ENCODE results near the gene GNB3.

GNB3 gene

GRCh38 chr12:6840761-6841515 is at the start of gene GNB3:
Gene GNB3, plus strand, starts transcription at chr12:6840925. Its CDS starts 363 bp downstream, at chr12:6841288.
- DNase-seq, result no peak

GRCh38 chr12:6791931-6792520 is 48.7 kb upstream of the GNB3 start:
- DNase-seq, result no peak

DNA sequence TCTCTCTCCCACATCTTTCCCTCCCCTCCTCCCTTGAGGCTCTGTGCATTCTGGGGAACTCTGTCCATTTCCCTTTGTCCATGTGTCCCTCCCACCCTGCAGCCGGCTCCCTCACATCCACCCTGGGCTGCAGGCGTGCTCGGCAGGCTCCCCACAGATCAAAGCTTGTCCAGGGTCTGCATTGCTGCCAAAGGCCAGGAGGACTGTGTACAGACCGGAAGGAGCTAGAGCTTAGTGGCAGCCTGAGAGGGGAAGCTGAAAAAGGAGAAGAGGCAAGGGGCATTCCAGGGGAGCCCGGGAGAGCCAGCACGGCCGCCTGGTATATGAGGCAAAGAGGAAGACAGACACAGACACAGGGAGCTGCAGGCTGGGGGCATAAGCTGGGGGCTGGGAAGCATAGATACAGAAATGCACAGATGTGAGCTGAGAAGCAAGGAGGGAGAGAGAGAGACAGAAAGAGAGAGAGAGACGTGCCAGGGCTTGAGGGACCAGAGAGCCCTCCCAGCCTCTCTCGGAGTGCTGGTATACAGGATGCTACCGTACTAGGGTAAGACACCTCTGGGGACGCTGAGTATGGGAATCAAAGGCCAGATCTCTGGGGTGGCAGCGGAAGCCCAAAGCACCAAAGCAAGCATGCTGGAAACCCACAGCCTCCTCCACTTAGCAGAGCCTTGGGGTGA is 48.1 kb upstream of the GNB3 start:
- no peak for DNase-seq

- no peak for DNase-seq
These were observed 45.6 kb upstream of the GNB3 start for GRCh38 chr12:6795088-6795487.

- no peak for DNase-seq
These were observed 44.1 kb upstream of the GNB3 start for GRCh38 chr12:6796576-6796975.

DNA sequence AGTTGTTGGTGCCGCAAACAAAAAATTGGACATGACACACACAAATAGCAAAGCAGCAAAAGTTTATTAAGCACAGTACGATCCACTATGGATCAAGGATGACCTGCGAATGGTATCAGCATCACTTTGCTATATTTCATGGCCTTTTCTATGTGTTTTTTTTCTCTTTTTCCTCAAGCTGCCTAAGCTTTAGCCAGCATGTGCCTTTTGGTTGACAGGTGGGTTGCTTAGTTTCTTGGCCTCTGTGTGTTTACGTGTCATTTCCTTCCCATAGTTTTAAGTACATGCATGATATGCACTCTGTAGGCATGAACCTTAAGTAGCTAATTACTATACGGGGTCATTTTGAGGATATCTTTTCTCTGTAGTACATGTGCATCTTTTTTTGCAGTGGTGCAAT is 41.6 kb upstream of the GNB3 start:
- no peak for DNase-seq

DNA sequence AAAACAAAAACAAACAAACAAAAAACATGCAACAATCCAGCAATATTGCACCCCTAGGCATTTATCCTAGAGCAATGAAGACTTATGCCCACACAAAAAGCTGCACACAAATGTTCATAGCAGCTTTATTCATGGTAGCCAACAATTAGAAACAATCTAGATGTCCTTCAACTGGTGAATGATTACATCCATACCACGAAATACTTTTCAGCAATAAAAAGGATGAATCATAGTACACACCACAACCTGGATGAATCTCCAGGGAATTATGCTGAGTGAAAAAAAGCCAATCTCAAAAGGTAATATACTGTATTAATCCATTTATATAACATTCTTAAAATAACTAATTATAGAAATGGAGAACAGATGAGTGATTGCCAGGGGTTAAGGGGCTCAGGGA is 33.6 kb upstream of the GNB3 start:
- DNase-seq, result no peak

DNA sequence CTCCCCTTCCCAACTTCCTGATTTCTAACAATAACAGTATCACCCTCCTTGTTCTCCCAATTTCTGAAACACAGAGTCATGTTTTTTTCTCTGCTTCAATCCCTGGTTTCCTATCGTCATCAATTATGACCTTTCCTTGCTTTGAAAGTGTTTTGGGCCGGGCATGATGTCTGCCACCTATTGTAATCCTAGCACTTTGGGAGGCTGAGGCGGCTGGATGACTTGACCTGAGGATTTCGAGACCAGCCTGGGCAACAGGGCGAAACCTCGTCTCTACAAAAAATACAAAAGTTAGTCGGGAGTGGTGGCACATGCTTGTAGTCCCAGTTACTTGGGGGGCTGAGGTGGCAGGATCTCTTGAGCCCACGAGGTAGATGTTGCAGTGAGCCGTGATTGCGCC is 31.7 kb upstream of the GNB3 start:
- no peak for DNase-seq

DNA sequence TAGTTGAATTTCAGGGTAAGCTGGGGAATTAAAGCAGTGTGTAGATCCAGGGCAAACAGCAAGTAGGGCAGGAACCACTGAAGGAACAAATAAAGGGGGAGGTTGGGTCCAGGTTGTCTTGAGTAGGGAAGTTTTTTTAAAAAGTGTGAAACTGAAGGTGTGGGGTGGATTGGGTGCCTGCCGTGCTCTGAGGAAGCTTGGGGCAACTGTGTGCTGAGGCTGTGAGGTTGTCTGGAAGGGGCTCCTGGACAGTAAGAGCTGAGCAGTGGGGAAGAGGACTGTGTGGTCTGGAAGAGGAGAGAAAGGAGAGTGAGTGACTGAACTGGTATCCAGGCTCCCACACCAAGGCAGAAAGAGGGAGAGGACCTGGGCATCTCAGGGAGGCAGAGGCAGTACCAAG is 30.0 kb upstream of the GNB3 start:
- DNase-seq, result no peak

DNA sequence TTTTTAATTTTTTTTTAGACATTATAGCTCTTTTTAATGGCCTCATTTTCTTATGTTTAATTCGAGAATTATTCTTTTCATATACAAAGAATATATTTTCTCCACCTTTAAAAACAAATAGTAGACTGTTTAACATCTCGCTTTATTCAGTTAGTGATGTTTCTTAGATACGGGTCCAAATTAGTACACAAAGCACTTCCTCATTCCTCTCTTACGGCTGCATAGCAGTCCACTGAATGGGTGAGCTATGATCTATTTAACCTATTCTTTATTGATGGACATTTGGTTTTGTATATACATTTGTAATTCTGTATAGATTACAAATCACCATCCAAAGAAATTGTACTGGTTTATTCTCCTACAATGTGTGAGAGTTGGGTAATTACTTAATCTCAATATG is 27.4 kb upstream of the GNB3 start:
- DNase-seq, result no peak

- DNase-seq, result no peak
These were observed 24.1 kb upstream of the GNB3 start for GRCh38 chr12:6816598-6816997.

- DNase-seq, result no peak
These were observed 23.6 kb upstream of the GNB3 start for GRCh38 chr12:6817098-6817497.

DNA sequence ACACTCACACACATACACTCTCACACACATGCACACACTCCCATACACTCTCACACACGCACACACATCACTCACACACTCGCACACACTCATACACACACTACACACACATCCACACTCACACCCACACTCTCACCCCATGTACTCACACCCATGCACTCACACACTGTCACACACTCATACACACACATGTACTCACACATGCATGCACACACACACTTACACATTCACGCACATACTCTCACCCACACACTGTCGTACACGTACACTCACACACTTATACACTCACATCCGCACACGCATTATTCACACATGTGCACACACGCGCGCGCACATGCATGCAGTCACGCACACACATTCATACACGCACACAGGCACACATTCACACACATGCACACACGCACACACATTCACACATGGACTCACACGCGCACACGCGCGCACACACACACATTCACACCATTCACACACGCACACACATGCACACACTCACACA is 23.0 kb upstream of the GNB3 start:
- no peak for DNase-seq

DNA sequence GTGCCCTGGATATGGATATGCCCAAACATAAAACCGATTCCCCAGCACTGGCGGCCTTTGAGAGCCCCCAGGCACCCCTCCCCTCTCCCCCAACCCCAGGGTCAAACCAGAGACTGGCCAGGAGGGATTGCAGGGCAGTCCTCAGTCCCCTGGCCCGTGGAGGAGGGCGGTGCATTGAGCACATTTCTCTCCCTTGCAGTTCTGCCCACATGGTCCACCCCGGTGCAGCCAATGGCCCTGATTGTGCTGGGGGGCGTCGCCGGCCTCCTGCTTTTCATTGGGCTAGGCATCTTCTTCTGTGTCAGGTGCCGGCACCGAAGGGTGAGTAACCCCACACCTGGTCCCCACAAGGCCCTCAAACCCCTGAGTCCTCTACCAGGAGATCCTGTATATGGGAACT is 22.5 kb upstream of the GNB3 start:
- no peak for DNase-seq

- no peak for DNase-seq
These were observed 22.1 kb upstream of the GNB3 start for GRCh38 chr12:6818645-6819044.

GRCh38 chr12:6819106-6820030 is 21.4 kb upstream of the GNB3 start:
- no peak for DNase-seq

GRCh38 chr12:6820166-6820565 is 20.6 kb upstream of the GNB3 start:
- DNase-seq, result no peak

DNA sequence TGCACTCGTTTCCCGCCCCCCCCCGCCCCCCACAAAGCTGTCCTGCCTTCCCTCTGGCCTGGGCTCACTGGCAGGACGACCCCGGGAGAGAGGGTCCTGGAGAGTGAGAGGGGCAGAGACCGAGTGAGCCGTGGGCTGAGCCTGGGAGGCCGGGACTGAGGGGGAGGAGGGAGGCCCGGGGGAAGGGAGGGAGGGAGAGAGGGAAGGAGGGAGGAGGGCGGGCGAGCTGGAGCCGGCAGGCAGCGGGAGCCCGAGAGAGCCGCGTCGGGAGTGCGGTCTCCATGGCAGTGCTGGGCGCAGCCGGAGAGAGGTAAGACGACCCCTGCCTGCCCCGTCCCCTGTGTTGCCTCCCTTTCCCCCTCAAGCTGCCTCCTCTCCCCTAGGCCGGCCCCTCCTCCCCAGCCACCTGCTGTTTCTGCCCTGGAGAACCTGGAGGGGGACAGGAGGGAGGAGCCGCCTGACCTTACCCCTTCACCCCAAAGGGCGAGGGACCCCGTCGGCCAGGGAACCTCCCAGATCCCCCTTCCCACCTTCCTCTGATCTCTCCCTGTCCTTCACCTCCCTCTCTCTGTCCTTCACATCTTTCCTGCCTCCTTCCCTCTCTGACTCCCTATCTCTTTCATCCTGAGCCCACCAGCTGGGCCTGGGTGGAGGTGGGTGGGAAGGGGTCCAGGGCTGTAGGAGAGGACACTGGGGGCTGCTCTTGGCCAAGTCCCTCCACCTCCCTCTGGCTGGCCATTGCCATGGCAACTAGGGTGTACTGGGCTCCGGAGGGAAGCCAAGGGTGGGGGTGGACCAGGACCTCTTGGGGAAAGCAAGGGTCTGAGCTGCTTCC is 18.9 kb upstream of the GNB3 start, which contains the start of gene GPR162:
Gene GPR162 (plus strand): TSS at position 231 of the 835 bp plus-strand sequence. CDS start 2,078 bp downstream, outside the sequence.
- DNase-seq, result no peak

GRCh38 chr12:6822426-6823135 is 18.1 kb upstream of the GNB3 start:
- no peak for DNase-seq

DNA sequence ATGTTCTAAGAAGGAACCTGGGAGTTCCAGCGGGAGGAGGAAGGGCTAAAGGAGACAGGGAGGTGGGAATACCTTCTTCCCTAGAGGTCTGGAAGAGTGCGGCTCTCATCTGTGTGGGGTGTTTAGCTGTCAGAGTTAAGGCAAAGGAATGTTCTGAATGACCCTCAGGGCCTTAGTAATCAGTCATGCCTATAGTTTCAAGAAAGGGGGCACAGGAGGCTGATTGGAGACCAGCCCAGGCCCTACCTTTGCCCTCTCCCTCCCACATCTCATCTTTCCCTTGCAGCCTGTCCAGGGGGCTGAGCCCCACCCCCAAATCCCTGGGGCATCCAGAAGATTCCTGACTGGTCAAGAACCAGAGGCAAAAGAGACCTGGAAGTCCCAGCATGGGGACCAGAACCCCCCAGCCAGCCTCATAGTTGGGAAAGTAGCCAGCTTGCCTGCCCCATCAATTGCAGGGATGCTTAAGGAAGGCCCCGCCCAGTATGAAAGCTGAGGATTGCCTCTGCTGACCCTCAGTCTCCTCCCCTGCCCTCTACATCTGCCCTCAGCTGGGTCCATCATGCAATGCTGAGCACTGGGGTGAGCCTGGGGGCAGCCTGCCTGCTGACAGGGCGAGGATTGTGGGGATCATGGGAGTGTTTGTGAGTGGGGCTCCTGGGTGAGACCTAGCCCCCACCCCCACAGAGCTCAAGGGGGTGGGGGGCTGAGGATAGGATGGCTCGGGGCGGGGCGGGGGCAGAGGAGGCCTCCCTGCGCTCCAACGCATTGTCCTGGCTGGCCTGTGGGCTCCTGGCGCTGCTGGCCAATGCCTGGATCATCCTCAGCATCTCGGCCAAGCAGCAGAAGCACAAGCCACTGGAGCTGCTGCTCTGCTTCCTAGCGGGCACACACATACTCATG is 17.3 kb upstream of the GNB3 start:
- no peak for DNase-seq
